Fibroblast of lung (primary cell): ENCODE results near the gene KIF6. TPM values are rescaled to one million over a fixed set of nuclear protein-coding genes. Genes with fewer than 3 reads are reported as not detected.

ENCODE experiments used
- DNase-seq, 2 donors: peaks; one replicate each; pipeline versions ENCODE4 v3.0.0 to v3.0.0-alpha.2; 2010; ENCODE audit warnings: low read depth in 2 of 2
- H2AFZ ChIP-seq: 2 replicates; pipeline ENCODE4 v1.5.1; 2012; ENCODE audit warnings: low read length, control low read depth, inconsistent platforms
- H3K27ac ChIP-seq: 2 replicates; pipeline ENCODE4 v1.5.1; 2011; ENCODE audit warnings: low read length, control low read depth; ENCODE audit not compliant: insufficient read depth
- H3K27me3 ChIP-seq: 2 replicates; pipeline ENCODE4 v1.5.1; 2011; ENCODE audit warnings: mild to moderate bottlenecking, low read length; ENCODE audit not compliant: control insufficient read depth, insufficient read depth
- H3K36me3 ChIP-seq: 2 replicates; pipeline ENCODE4 v1.5.1; 2011; ENCODE audit warnings: low read length; ENCODE audit not compliant: control insufficient read depth, insufficient read depth
- H3K4me1 ChIP-seq: 2 replicates; pipeline ENCODE4 v1.5.1; 2011; ENCODE audit warnings: low read length; ENCODE audit not compliant: control insufficient read depth, insufficient read depth; ENCODE audit errors: extremely low read depth
- H3K4me2 ChIP-seq: 2 replicates; pipeline ENCODE4 v1.5.1; 2011; ENCODE audit warnings: low read length, control low read depth; ENCODE audit not compliant: insufficient read depth; ENCODE audit errors: extremely low read depth
- H3K4me3 ChIP-seq, 4 experiments: fragments of 200-600 bp in 1 of 4; sonication (generic) in 1 of 4; replicated peaks in 1 of 4; 2 replicates each; pipeline ENCODE4 v1.5.1; 2011 to 2016; ENCODE audit warnings: low read length in 4 of 4, low read depth in 3 of 4, mild to moderate bottlenecking in 3 of 4, control low read depth in 2 of 4, inconsistent platforms in 1 of 4, mixed read lengths in 1 of 4; ENCODE audit not compliant: insufficient read depth in 1 of 4; ENCODE audit errors: control extremely low read depth in 1 of 4
- H3K79me2 ChIP-seq: 2 replicates; pipeline ENCODE4 v1.5.1; 2012; ENCODE audit warnings: mild to moderate bottlenecking, low read length, inconsistent platforms; ENCODE audit not compliant: control insufficient read depth, insufficient read depth
- H3K9ac ChIP-seq: 2 replicates; pipeline ENCODE4 v1.5.1; 2011; ENCODE audit warnings: mild to moderate bottlenecking, low read length, control low read depth; ENCODE audit not compliant: insufficient read depth
- H3K9me3 ChIP-seq: 2 replicates; pipeline ENCODE4 v1.5.1; 2012; ENCODE audit warnings: low read depth, low read length; ENCODE audit not compliant: control insufficient read depth, insufficient read depth
- H4K20me1 ChIP-seq: 2 replicates; pipeline ENCODE4 v1.5.1; 2011; ENCODE audit warnings: low read length; ENCODE audit not compliant: control insufficient read depth, insufficient read depth; ENCODE audit errors: extremely low read depth
- CTCF ChIP-seq, 2 donors: IDR thresholded peaks in 1 of 2; conservative IDR thresholded peaks in 1 of 2; 1 replicate in 1 of 2; 2 replicates in 1 of 2; pipeline ENCODE4 v1.5.1; 2011 to 2012; ENCODE audit warnings: low read length in 2 of 2, control low read depth in 1 of 2, inconsistent platforms in 1 of 2, low read depth in 1 of 2, mild to moderate bottlenecking in 1 of 2
- EZH2 ChIP-seq: IDR thresholded peaks from 2 replicates; pipeline ENCODE4 v1.5.1; 2012; ENCODE audit warnings: low read length, control low read depth, mild to moderate bottlenecking; ENCODE audit errors: missing control alignments
- polyA plus RNA-seq, 2 donors: library from polyadenylated mRNA; depleted of rRNA in 1 of 2; stranded (reverse) in 1 of 2; unstranded in 1 of 2; fragments of >200 nt; gene quantifications; 2 replicates each; pipeline ENCODE4 v1.2.1, GENCODE V29; 2011 to 2012; ENCODE audit warnings: missing spikeins in 1 of 2
- total RNA-seq: library from RNA; depleted of rRNA; stranded (reverse); fragments of >200 nt; gene quantifications from 2 replicates; pipeline ENCODE4 v1.2.1, GENCODE V29; 2014

Gene KIF6
- total and polyA plus RNA-seq, 2 donors (not counting 1 experiment from before 2014, with no cell fraction given): 0.24 to 0.83 TPM

GRCh38 chr6:39449022-39449421 lies 276.2 kb downstream of the KIF6 start:
- Histone ChIP-seq H2AFZ (no peak overlapping the region), H3K79me2 (no peaks in the 10 kb centered on the region), H3K4me3 (no peak overlapping the region), H3K27me3 (no peaks in the 10 kb centered on the region), H3K4me1 (no peaks in the 10 kb centered on the region), H3K36me3 (no peaks in the 10 kb centered on the region), H3K27ac (no peak overlapping the region), H4K20me1 (no peaks in the 10 kb centered on the region), H3K9me3 (no peaks in the 10 kb centered on the region), H3K9ac (no peak overlapping the region), H3K4me2 (no peak overlapping the region)
- TF ChIP-seq EZH2 (no peak), CTCF (conservative IDR thresholded peaks at IDR 0.05 in 1 of 2, IDR thresholded peaks at IDR 0.05 in 1 of 2; ENCODE audit: low read depth in 1 of 2, low read length in 2 of 2) (no peak)
- DNase-seq: no peak

- no peaks in the 10 kb centered on the region for H3K27me3 ChIP-seq
- DNase-seq: peak in 1 of 2 donors; percentile 62
- no peaks in the 10 kb centered on the region for H3K9me3 ChIP-seq
- H3K4me2 ChIP-seq: no peak overlapping the region
- no peak overlapping the region for H3K9ac ChIP-seq
- H3K27ac ChIP-seq: no peak overlapping the region
- H3K4me3 ChIP-seq: no peak overlapping the region
- H2AFZ ChIP-seq: no peak overlapping the region
- no peaks in the 10 kb centered on the region for H4K20me1 ChIP-seq
- H3K36me3 ChIP-seq: no peaks in the 10 kb centered on the region
- TF ChIP-seq CTCF (conservative IDR thresholded peaks at IDR 0.05 in 1 of 2, IDR thresholded peaks at IDR 0.05 in 1 of 2; ENCODE audit: low read depth in 1 of 2, low read length in 2 of 2): no peak
- no peak for TF ChIP-seq EZH2
- H3K4me1 ChIP-seq: no peaks in the 10 kb centered on the region
- H3K79me2 ChIP-seq: no peaks in the 10 kb centered on the region
Measured at GRCh38 chr6:39446909-39447308, 278.3 kb downstream of the KIF6 start.

- TF ChIP-seq EZH2 (no peak), CTCF (conservative IDR thresholded peaks at IDR 0.05 in 1 of 2, IDR thresholded peaks at IDR 0.05 in 1 of 2; ENCODE audit: low read depth in 1 of 2, low read length in 2 of 2) (no peak)
- Histone ChIP-seq H3K9ac (no peak overlapping the region), H3K36me3 (no peaks in the 10 kb centered on the region)
Measured at GRCh38 chr6:39445667-39446066, 279.5 kb downstream of the KIF6 start.

More at GRCh38 chr6:39445667-39446066, 279.5 kb downstream of the KIF6 start:
- no peak overlapping the region for H3K4me3 ChIP-seq
- no peak overlapping the region for H3K27ac ChIP-seq
- H3K27me3 ChIP-seq: no peaks in the 10 kb centered on the region
- H3K79me2 ChIP-seq: no peaks in the 10 kb centered on the region
- H3K4me1 ChIP-seq: no peaks in the 10 kb centered on the region
- H2AFZ ChIP-seq: no peak overlapping the region
- no peaks in the 10 kb centered on the region for H3K9me3 ChIP-seq
- DNase-seq: no peak
- no peak overlapping the region for H3K4me2 ChIP-seq
- no peaks in the 10 kb centered on the region for H4K20me1 ChIP-seq
